ENCODE data around the gene GRK5. TPM values are rescaled to one million over a fixed set of nuclear protein-coding genes. Genes with fewer than 3 reads are reported as not detected.

The GRK5 gene
- total RNA-seq, 1 experiment from 2014 or later, result 2.3 TPM

- TF ChIP-seq, protein P1, sequence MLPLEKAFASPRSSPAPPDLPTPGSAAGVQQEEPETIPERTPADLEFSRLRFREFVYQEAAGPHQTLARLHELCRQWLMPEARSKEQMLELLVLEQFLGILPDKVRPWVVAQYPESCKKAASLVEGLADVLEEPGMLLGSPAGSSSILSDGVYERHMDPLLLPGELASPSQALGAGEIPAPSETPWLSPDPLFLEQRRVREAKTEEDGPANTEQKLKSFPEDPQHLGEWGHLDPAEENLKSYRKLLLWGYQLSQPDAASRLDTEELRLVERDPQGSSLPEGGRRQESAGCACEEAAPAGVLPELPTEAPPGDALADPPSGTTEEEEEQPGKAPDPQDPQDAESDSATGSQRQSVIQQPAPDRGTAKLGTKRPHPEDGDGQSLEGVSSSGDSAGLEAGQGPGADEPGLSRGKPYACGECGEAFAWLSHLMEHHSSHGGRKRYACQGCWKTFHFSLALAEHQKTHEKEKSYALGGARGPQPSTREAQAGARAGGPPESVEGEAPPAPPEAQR (CRISPR knock-in tag; IDR thresholded peaks at IDR 0.05), result no peak
- TF ChIP-seq IRF1 (CRISPR knock-in tag; IDR thresholded peaks at IDR 0.05) (no peak), CBFB (CRISPR knock-in tag; IDR thresholded peaks at IDR 0.05; ENCODE audit: low read depth) (no peak), ZNF317 (CRISPR knock-in tag; IDR thresholded peaks at IDR 0.05; ENCODE audit: borderline replicate concordance, low read depth) (no peak), GABPB1 (CRISPR knock-in tag; IDR thresholded peaks at IDR 0.05) (no peak), MAX (CRISPR knock-in tag; IDR thresholded peaks at IDR 0.05) (0 out of 2 replicates have a peak, but pooled peaks have one; percentile 18)
These were observed 288.9 kb downstream of the GRK5 start (continued) for GRCh38 chr10:119496273-119496672.

DNA sequence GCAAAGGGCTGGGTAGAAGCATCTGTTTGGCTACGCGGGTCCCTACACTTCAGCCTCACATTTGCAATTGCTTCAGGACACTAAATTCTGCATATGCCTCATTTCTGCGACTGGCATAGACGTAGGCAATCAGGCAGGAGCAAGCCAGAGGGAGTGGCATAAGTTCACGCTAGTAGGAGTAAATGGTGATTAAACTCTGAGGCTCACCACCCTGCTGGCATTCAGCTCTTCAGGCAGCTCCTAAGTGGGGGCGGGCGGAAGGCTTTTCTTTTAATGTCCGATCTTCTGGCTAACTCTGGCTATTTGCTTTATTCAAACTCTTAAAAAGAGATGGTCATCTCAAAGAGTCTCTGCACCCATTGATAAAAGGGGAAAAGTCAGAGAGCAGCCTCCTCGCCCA lies 289.9 kb downstream of the GRK5 start:
- H3K4me1 Mint-ChIP-seq, result peaks cover 7% of the 10 kb centered on the region; the same call in 1 of the 2 replicates
- ChIA-PET CTCF (interaction anchor here (0.7 kb wide), 1 partner anchor 80 kb away, joined by 3 read pairs; no protein-coding TSS in a partner anchor), POLR2A (no interaction called here)
- no peak for DNase-seq (ENCODE audit: low spot score)
- no peaks in the 10 kb centered on the region; the same call in 1 of the 2 replicates for H3K27me3 Mint-ChIP-seq (ENCODE audit: low read depth)
- no peak overlapping the region for H3K27ac Mint-ChIP-seq
- no peaks in the 10 kb centered on the region for H3K36me3 Mint-ChIP-seq
- no peak for ATAC-seq
- H3K9me3 Mint-ChIP-seq, result no peaks in the 10 kb centered on the region
- TF ChIP-seq, protein P1 (CRISPR knock-in tag; IDR thresholded peaks at IDR 0.05), result no peak
- no peak for TF ChIP-seq NR1H2 (CRISPR knock-in tag; IDR thresholded peaks at IDR 0.05)
- no peak for TF ChIP-seq ZNF138 (CRISPR knock-in tag; conservative IDR thresholded peaks at IDR 0.05)
- no peak for TF ChIP-seq SP1 (CRISPR knock-in tag; conservative IDR thresholded peaks at IDR 0.05)
- TF ChIP-seq TEAD4 (CRISPR knock-in tag; IDR thresholded peaks at IDR 0.05), result no peak
- no peak for TF ChIP-seq ZNF219 (CRISPR knock-in tag; IDR thresholded peaks at IDR 0.05; ENCODE audit: borderline replicate concordance)
- TF ChIP-seq CREB1 (CRISPR knock-in tag; IDR thresholded peaks at IDR 0.05), result no peak
- TF ChIP-seq CBFB (CRISPR knock-in tag; IDR thresholded peaks at IDR 0.05; ENCODE audit: low read depth), result no peak
- no peak for TF ChIP-seq ZNF317 (CRISPR knock-in tag; IDR thresholded peaks at IDR 0.05; ENCODE audit: borderline replicate concordance, low read depth)
- no peak for TF ChIP-seq ZNF416 (CRISPR knock-in tag; IDR thresholded peaks at IDR 0.05)
- no peak for TF ChIP-seq IRF2 (CRISPR knock-in tag; IDR thresholded peaks at IDR 0.05; ENCODE audit: borderline replicate concordance, low read depth)
- no peak for TF ChIP-seq GRHL2 (CRISPR knock-in tag; IDR thresholded peaks at IDR 0.05; ENCODE audit: insufficient replicate concordance, severe bottlenecking)
- no peak for TF ChIP-seq ATF2 (CRISPR knock-in tag; IDR thresholded peaks at IDR 0.05; ENCODE audit: borderline replicate concordance, low read depth)
- TF ChIP-seq AR (CRISPR knock-in tag; IDR thresholded peaks at IDR 0.05), result no peak
- no peak for TF ChIP-seq MAX (CRISPR knock-in tag; IDR thresholded peaks at IDR 0.05)
- no peak for TF ChIP-seq IRF1 (CRISPR knock-in tag; IDR thresholded peaks at IDR 0.05)
- TF ChIP-seq SMAD3 (CRISPR knock-in tag; IDR thresholded peaks at IDR 0.05; ENCODE audit: borderline replicate concordance), result no peak
- TF ChIP-seq E2F1 (CRISPR knock-in tag; IDR thresholded peaks at IDR 0.05), result no peak
- no peak overlapping the region for H3K4me3 Mint-ChIP-seq
